ENCODE measurements around the gene PFN3. TPM values are rescaled to one million over a fixed set of nuclear protein-coding genes. Genes with fewer than 3 reads are reported as not detected.

Gene PFN3
- total and polyA plus RNA-seq, 2 of the 13 experiments (the other 11 are each of a cell fraction or from before 2014, with no cell fraction given), result not detected

GRCh38 chr5:177382423-177383029, 17.9 kb downstream of the PFN3 start:
- Histone ChIP-seq H4K20me1 (ENCODE audit: insufficient read depth, low read length) (no peaks in the 10 kb centered on the region), H3K4me1 (ENCODE audit: insufficient read depth, low read length) (peaks cover 72% of the 10 kb centered on the region), H3K4me3 (replicated peaks in 1 of 3; ENCODE audit: insufficient read depth in 1 of 3, low read depth in 2 of 3, low read length in 3 of 3) (no peak overlapping the region), H3K9ac (ENCODE audit: insufficient read depth, low read depth, low read length) (no peak overlapping the region), H3K79me2 (ENCODE audit: insufficient read depth, low read length) (no peaks in the 10 kb centered on the region), H3K36me3 (replicated peaks in 1 of 2; ENCODE audit: control insufficient read depth in 1 of 2, insufficient read depth in 2 of 2, low read length in 2 of 2) (no peaks in the 10 kb centered on the region), H3K4me2 (ENCODE audit: low read depth, low read length) (peak overlapping the region; percentile 21; the same call in 1 of the 2 replicates), H3K9me3 (ENCODE audit: low read length) (no peaks in the 10 kb centered on the region), H3K27ac (ENCODE audit: extremely low read length, insufficient read depth, low read length) (no peak overlapping the region), H2AFZ (ENCODE audit: low read length) (no peak overlapping the region), H3K27me3 (ENCODE audit: control insufficient read depth in 1 of 2, insufficient read depth in 2 of 2, low read length in 2 of 2) (peaks cover 7 to 16% of the 10 kb centered on the region in 2 experiments; a peak in 3 of 5 replicates)
- intact Hi-C loops (cut with micrococcal nuclease; ENCODE audit: unreplicated experiment), result no loop called here
- ATAC-seq, result peak; percentile 10
- peak; percentile 8 for FAIRE-seq
- in situ Hi-C loops (cut with HindIII; ENCODE audit: extremely low pct_ligation_motif_present, low pct_unique_long_range_greater_than_20kb), result no loop called here
- ChIA-PET CTCF (ENCODE audit: low intra/inter-chr PET ratio, low total read pairs) (interaction anchor here (1.6 kb wide), 1 partner anchor 12 kb away, joined by 9 read pairs; no protein-coding TSS in a partner anchor), POLR2A (interaction anchor here (0.7 to 3.0 kb wide), 6 partner anchors 11 to 72 kb away, joined by 3 to 19 read pairs (median 4); partner anchors contain the start of genes GRK6 and LMAN2)
- no TSS peak for BruUV-seq (replicated peaks)
- WGBS (ENCODE audit: low lambda C conversion rate), result 79% methylated on average over 6 of the region's 11 CpGs
- DNase-seq (ENCODE audit: low spot score), result no peak
- 0 out of 2 replicates have a peak, but pooled peaks have one; percentile 29 for TF ChIP-seq HIC2 (CRISPR knock-in tag; IDR thresholded peaks at IDR 0.05; ENCODE audit: low read depth)
- TF ChIP-seq ZNF547 (CRISPR knock-in tag; IDR thresholded peaks at IDR 0.05), result no peak
- TF ChIP-seq SAP130 (CRISPR knock-in tag; IDR thresholded peaks at IDR 0.05; ENCODE audit: low read depth), result 0 out of 2 replicates have a peak, but pooled peaks have one; percentile 18
- 0 out of 2 replicates have a peak, but pooled peaks have one; percentile 12 for TF ChIP-seq ETV5 (CRISPR knock-in tag; IDR thresholded peaks at IDR 0.05; ENCODE audit: borderline replicate concordance)
- TF ChIP-seq SP1 (IDR thresholded peaks at IDR 0.05), result no peak
- TF ChIP-seq SP1 (CRISPR knock-in tag; IDR thresholded peaks at IDR 0.05), result 0 out of 2 replicates have a peak, but pooled peaks have one; percentile 17
- peak; percentile 83; the same call in 1 of the 2 replicates for TF ChIP-seq TFDP1 (CRISPR knock-in tag; IDR thresholded peaks at IDR 0.05; ENCODE audit: borderline replicate concordance)
- TF ChIP-seq SP4 (CRISPR knock-in tag; IDR thresholded peaks at IDR 0.05), result no peak
- TF ChIP-seq KAT8 (CRISPR knock-in tag; IDR thresholded peaks at IDR 0.05), result 0 out of 2 replicates have a peak, but pooled peaks have one; percentile 19
- no peak for TF ChIP-seq LCORL (IDR thresholded peaks at IDR 0.05)
- TF ChIP-seq LCORL (CRISPR knock-in tag; IDR thresholded peaks at IDR 0.05), result peak; percentile 22; the same call in 1 of the 2 replicates
- TF ChIP-seq STAG1 (CRISPR knock-in tag; IDR thresholded peaks at IDR 0.05), result peak; percentile 59
- TF ChIP-seq RNF2 (conservative IDR thresholded peaks at IDR 0.05; ENCODE audit: low read depth), result no peak
- TF ChIP-seq CTCF (CRISPR knock-in tag; IDR thresholded peaks at IDR 0.05), result peak; percentile 71
- TF ChIP-seq TFDP2 (CRISPR knock-in tag; IDR thresholded peaks at IDR 0.05), result 0 out of 2 replicates have a peak, but pooled peaks have one; percentile 36
- TF ChIP-seq ZNF740 (CRISPR knock-in tag; IDR thresholded peaks at IDR 0.05), result peak; percentile 82; the same call in 1 of the 2 replicates
- no peak for TF ChIP-seq ZNF576 (CRISPR knock-in tag; IDR thresholded peaks at IDR 0.05)
- peak; percentile 34 for TF ChIP-seq ZNF883 (CRISPR knock-in tag; IDR thresholded peaks at IDR 0.05; ENCODE audit: not compliant biosample characterization)
- no peak for TF ChIP-seq ZNF572 (CRISPR knock-in tag; IDR thresholded peaks at IDR 0.05)

Measured in HepG2 (cell line).